Measurements from ENCODE around the gene SMC6. TPM values are rescaled to one million over a fixed set of nuclear protein-coding genes. Genes with fewer than 3 reads are reported as not detected.

The SMC6 gene
- total and polyA plus RNA-seq, 7 experiments from 2014 or later = 7.9 to 35.6 (median 12.4) TPM

DNA sequence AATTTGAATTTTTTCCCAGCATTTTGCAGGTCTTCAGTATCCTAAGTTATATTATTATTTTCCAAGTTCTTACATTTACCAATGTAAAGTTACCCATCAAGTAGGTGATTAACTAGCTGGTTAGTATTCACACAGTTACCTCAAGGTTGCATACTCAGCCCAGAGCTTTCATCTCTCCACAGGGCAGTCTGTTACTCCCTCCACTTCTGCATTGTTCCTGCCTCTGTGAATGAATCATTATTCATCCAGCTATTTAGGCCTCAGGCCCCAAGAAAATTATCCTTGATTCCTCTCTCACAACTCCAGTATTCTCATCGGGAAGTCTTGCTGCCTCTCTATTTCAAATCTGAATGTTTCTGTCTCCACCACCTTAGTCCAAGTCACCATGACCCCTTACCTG, 92.2 kb downstream of the SMC6 start:
- H3K4me1 ChIP-seq (ENCODE audit: control insufficient read depth in 2 of 2, insufficient read depth in 2 of 2, low read length in 2 of 2) = no peaks in the 10 kb centered on the region
- H3K4me1 Mint-ChIP-seq = peaks cover 0 to 18% (median 0%) of the 10 kb centered on the region in 7 donors
- POLR2A ChIA-PET = no interaction called here
- H3K27me3 ChIP-seq (ENCODE audit: control insufficient read depth in 2 of 2, insufficient read depth in 2 of 2, low read length in 2 of 2) = no peaks in the 10 kb centered on the region
- no peak overlapping the region for H3K4me3 ChIP-seq (ENCODE audit: low read length)
- no peak for ATAC-seq
- H3K9me3 ChIP-seq (ENCODE audit: control insufficient read depth in 2 of 3, low read length in 3 of 3) = no peaks in the 10 kb centered on the region
- peaks cover 4 to 42% (median 26%) of the 10 kb centered on the region in 5 donors for H3K36me3 Mint-ChIP-seq
- no peak overlapping the region for H3K27ac Mint-ChIP-seq
- H3K36me3 ChIP-seq (ENCODE audit: control insufficient read depth in 2 of 3, insufficient read depth in 3 of 3, low read length in 3 of 3) = peaks cover 0 to 8% (median 0%) of the 10 kb centered on the region in 3 experiments
- no peaks in the 10 kb centered on the region for H3K27me3 Mint-ChIP-seq
- no peak for DNase-seq
- intact Hi-C loops (cut with micrococcal nuclease) = no loop called here
- CTCF ChIA-PET = interaction anchor here (1.6 kb wide), 1 partner anchor 10 kb away, joined by 3 read pairs; no protein-coding TSS in a partner anchor
- no peak overlapping the region for H3K27ac ChIP-seq (ENCODE audit: low read depth, low read length)
- H3K9me3 Mint-ChIP-seq = no peaks in the 10 kb centered on the region
- H3K4me3 Mint-ChIP-seq = no peak overlapping the region

DNA sequence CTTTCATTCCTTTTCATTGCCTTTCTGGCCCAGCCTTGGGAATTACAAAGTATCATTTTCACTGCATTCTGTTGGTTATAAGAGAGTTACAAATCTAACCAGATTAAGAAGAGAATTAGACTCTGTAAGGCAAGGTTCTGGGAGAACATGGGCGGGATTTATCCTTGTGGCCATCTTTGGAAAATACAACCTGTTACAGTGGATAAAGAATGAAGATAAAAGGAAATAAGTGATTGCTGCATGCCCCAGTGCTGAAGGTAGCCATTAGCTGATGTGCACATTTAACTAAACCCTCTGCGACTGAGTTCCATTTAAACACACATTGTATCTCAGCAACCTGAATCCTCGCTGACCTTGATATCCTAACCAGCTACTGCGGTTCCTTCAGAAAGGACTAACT, 93.4 kb downstream of the SMC6 start:
- no peak overlapping the region for H3K27ac Mint-ChIP-seq
- Histone ChIP-seq H3K4me3 (ENCODE audit: low read length) (no peak overlapping the region), H3K27me3 (ENCODE audit: control insufficient read depth in 2 of 2, insufficient read depth in 2 of 2, low read length in 2 of 2) (no peaks in the 10 kb centered on the region), H3K36me3 (ENCODE audit: control insufficient read depth in 2 of 3, insufficient read depth in 3 of 3, low read length in 3 of 3) (peaks cover 0 to 5% (median 0%) of the 10 kb centered on the region in 3 experiments), H3K9me3 (ENCODE audit: control insufficient read depth in 2 of 3, low read length in 3 of 3) (no peaks in the 10 kb centered on the region), H3K27ac (ENCODE audit: low read depth, low read length) (no peak overlapping the region), H3K4me1 (ENCODE audit: control insufficient read depth in 2 of 2, insufficient read depth in 2 of 2, low read length in 2 of 2) (no peaks in the 10 kb centered on the region)
- CTCF ChIA-PET = interaction anchor here (0.9 kb wide), 1 partner anchor 14 kb away, joined by 4 read pairs; no protein-coding TSS in a partner anchor
- H3K4me1 Mint-ChIP-seq = peaks cover 0 to 18% (median 0%) of the 10 kb centered on the region in 7 donors
- DNase-seq (no peak), ATAC-seq (no peak)
- POLR2A ChIA-PET = no interaction called here
- peaks cover 4 to 34% (median 18%) of the 10 kb centered on the region in 5 donors for H3K36me3 Mint-ChIP-seq
- no peaks in the 10 kb centered on the region for H3K27me3 Mint-ChIP-seq
- H3K4me3 Mint-ChIP-seq = no peak overlapping the region
- no peaks in the 10 kb centered on the region for H3K9me3 Mint-ChIP-seq
- intact Hi-C loops (cut with micrococcal nuclease) = no loop called here

DNA sequence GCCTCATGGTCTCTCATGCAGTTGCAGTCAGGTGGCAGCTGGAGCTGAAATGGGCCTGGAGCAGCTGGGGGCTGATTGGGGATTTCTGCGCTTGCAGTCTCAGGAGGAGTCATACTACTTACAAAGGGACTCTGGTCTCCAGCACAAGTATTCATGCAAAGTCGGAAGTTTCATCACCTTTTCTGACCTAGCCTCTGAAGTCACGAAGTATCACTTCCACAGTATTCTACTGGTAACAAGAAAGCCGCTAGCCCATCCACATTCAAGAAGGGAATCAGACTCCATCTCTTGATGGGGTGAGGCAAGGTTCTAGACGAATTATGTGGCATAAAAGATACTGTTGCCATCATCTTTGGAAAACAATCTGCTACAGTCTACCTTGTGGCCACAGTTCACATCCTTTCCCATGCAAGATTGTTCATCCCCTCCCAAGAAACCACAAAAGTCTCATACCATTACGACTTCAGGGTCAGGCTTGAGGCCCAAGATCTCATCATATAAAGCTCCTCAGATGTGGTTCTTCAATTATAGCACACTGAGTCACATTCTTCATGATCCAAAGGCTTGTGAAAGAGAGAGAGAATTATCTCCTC, 95.3 kb downstream of the SMC6 start:
- intact Hi-C loops (cut with micrococcal nuclease) = no loop called here
- no peak overlapping the region for H3K4me3 Mint-ChIP-seq
- POLR2A ChIA-PET = no interaction called here

DNA sequence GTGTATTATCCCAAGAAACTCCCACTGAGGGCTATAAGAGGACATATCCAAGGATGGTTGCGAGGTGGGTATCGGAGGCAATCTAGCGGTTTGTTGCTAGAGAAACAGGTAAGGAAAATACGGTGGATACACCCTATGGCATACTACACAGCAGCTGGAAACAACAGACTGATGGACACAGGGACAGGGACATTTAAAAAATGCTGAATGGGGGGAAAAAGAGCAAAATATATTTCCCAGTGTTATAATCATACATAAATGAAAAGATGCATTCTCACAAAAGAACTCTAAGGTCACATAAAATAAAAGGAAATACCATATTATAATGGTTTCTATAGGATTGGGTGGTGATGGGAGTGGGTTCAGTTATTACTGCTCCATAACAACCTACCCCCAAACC, 95.9 kb downstream of the SMC6 start:
- Mint-ChIP-seq H3K9me3 (no peaks in the 10 kb centered on the region), H3K27ac (no peak overlapping the region), H3K27me3 (no peaks in the 10 kb centered on the region), H3K36me3 (peaks cover 0 to 17% (median 8%) of the 10 kb centered on the region in 5 donors), H3K4me1 (peaks cover 0 to 18% (median 0%) of the 10 kb centered on the region in 7 donors), H3K4me3 (no peak overlapping the region)
- Histone ChIP-seq H3K27me3 (ENCODE audit: control insufficient read depth in 2 of 2, insufficient read depth in 2 of 2, low read length in 2 of 2) (no peaks in the 10 kb centered on the region), H3K4me1 (ENCODE audit: control insufficient read depth in 2 of 2, insufficient read depth in 2 of 2, low read length in 2 of 2) (no peaks in the 10 kb centered on the region), H3K4me3 (ENCODE audit: low read length) (no peak overlapping the region), H3K9me3 (ENCODE audit: control insufficient read depth in 2 of 3, low read length in 3 of 3) (no peaks in the 10 kb centered on the region), H3K27ac (ENCODE audit: low read depth, low read length) (no peak overlapping the region), H3K36me3 (ENCODE audit: control insufficient read depth in 2 of 3, insufficient read depth in 3 of 3, low read length in 3 of 3) (no peaks in the 10 kb centered on the region)
- POLR2A ChIA-PET = no interaction called here
- intact Hi-C loops (cut with micrococcal nuclease) = no loop called here
- CTCF ChIA-PET = no interaction called here
- ATAC-seq (no peak), DNase-seq (no peak)

More for the DNA sequence above, 95.3 kb downstream of the SMC6 start:
- Histone ChIP-seq H3K4me1 (ENCODE audit: control insufficient read depth in 2 of 2, insufficient read depth in 2 of 2, low read length in 2 of 2) (no peaks in the 10 kb centered on the region), H3K4me3 (ENCODE audit: low read length) (no peak overlapping the region), H3K27ac (ENCODE audit: low read depth, low read length) (no peak overlapping the region), H3K9me3 (ENCODE audit: control insufficient read depth in 2 of 3, low read length in 3 of 3) (no peaks in the 10 kb centered on the region), H3K27me3 (ENCODE audit: control insufficient read depth in 2 of 2, insufficient read depth in 2 of 2, low read length in 2 of 2) (no peaks in the 10 kb centered on the region), H3K36me3 (ENCODE audit: control insufficient read depth in 2 of 3, insufficient read depth in 3 of 3, low read length in 3 of 3) (no peaks in the 10 kb centered on the region)
- Mint-ChIP-seq H3K4me1 (peaks cover 0 to 18% (median 0%) of the 10 kb centered on the region in 7 donors), H3K27me3 (no peaks in the 10 kb centered on the region), H3K9me3 (no peaks in the 10 kb centered on the region), H3K36me3 (peaks cover 4 to 22% (median 11%) of the 10 kb centered on the region in 5 donors), H3K27ac (no peak overlapping the region)
- ATAC-seq (peak; percentile 14), DNase-seq (no peak)
- CTCF ChIA-PET = no interaction called here

DNA sequence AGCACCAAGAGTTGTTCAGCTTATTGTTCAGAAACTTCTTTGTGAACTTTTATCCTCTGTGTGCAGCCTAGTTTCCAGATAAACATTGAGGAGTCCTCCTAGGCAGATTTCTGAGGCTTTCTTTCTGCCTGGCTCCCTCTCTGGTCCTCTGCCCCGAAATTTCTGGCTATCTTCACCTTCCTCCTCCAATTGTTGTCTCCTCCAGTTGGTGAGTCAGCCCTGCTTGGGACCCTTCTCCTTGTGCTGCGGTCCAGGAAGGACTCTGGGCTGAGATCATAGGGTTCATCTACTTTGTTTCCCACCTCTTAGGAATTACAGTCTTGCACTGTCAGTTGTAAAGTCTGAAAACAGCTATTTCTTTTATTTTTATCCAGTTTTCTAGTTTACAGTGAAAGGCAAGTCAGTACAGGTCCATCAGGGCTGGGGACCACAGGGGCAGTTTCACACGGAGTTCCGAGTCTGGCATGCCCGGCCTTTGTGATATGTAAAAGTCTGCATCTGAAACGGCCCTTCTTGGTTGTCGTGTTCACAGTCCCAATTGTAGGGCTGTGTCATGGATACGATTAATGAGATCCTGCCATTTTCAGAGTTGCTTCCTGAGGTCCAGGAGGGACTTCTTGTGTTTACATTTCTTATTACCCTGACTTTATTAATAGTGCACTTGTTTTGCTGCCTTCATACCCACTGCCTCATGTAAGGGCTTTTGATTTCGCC, 100.8 kb downstream of the SMC6 start:
- Histone ChIP-seq H3K27ac (ENCODE audit: low read depth, low read length) (no peak overlapping the region), H3K4me3 (ENCODE audit: low read length) (no peak overlapping the region), H3K27me3 (ENCODE audit: control insufficient read depth in 2 of 2, insufficient read depth in 2 of 2, low read length in 2 of 2) (no peaks in the 10 kb centered on the region), H3K36me3 (ENCODE audit: control insufficient read depth in 2 of 3, insufficient read depth in 3 of 3, low read length in 3 of 3) (no peaks in the 10 kb centered on the region), H3K4me1 (ENCODE audit: control insufficient read depth in 2 of 2, insufficient read depth in 2 of 2, low read length in 2 of 2) (no peaks in the 10 kb centered on the region), H3K9me3 (ENCODE audit: control insufficient read depth in 2 of 3, low read length in 3 of 3) (no peaks in the 10 kb centered on the region)
- Mint-ChIP-seq H3K27me3 (no peaks in the 10 kb centered on the region), H3K27ac (no peak overlapping the region), H3K36me3 (peaks cover 0 to 3% (median 0%) of the 10 kb centered on the region in 5 donors), H3K4me3 (no peak overlapping the region), H3K4me1 (peaks cover 0 to 3% (median 0%) of the 10 kb centered on the region in 7 donors), H3K9me3 (no peaks in the 10 kb centered on the region)
- intact Hi-C loops (cut with micrococcal nuclease) = no loop called here
- POLR2A ChIA-PET = no interaction called here
- no peak for DNase-seq
- ATAC-seq = no peak
- CTCF ChIA-PET = no interaction called here

DNA sequence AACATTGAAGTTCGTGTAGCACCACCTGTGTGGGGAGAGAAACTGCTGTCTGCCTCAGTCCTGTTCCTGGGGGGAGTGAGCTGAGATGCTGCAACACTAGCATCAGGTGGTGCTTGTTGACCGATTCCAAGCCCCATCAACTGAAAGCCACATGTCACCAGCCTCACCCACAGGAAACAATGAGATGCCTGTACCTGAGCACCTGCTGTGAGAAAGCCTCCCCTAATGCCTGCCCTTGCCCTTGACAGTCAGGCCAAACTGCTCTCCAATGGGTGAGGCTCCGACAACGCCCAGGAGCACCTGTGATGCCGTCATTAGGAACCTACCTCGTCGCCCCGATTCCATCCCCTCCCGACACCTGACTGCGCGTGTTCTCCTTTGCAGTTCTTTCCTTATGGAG, 104.6 kb downstream of the SMC6 start:
- Histone ChIP-seq H3K4me3 (ENCODE audit: low read length) (no peak overlapping the region), H3K9me3 (ENCODE audit: control insufficient read depth in 2 of 3, low read length in 3 of 3) (no peaks in the 10 kb centered on the region), H3K36me3 (ENCODE audit: control insufficient read depth in 2 of 3, insufficient read depth in 3 of 3, low read length in 3 of 3) (no peaks in the 10 kb centered on the region), H3K27me3 (ENCODE audit: control insufficient read depth in 2 of 2, insufficient read depth in 2 of 2, low read length in 2 of 2) (no peaks in the 10 kb centered on the region), H3K4me1 (ENCODE audit: control insufficient read depth in 2 of 2, insufficient read depth in 2 of 2, low read length in 2 of 2) (no peaks in the 10 kb centered on the region), H3K27ac (ENCODE audit: low read depth, low read length) (no peak overlapping the region)
- DNase-seq (no peak), ATAC-seq (no peak)
- Mint-ChIP-seq H3K4me1 (peaks cover 0 to 6% (median 0%) of the 10 kb centered on the region in 7 donors), H3K36me3 (no peaks in the 10 kb centered on the region), H3K4me3 (no peak overlapping the region), H3K9me3 (no peaks in the 10 kb centered on the region), H3K27ac (no peak overlapping the region), H3K27me3 (no peaks in the 10 kb centered on the region)
- POLR2A ChIA-PET = no interaction called here
- CTCF ChIA-PET = no interaction called here
- intact Hi-C loops (cut with micrococcal nuclease) = no loop called here

DNA sequence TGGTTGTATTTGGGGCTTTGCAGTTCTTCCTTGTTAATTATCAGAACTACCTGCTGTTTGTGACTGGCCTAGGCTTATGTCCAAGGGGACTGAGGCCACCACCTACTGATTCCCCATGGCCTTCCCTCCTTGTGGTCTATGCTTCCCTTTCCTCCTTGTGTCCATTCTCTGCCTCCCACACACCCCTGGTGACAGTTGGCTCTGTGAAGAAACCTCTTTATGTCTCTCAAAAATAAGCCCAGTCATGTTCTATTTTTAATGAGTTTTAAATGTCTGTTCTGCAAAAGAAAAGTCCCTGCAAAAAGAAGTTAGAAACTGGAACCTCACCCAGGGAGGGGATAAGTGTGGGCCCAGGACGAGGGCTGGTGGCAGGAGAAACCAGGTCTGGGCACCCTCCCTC, 105.0 kb downstream of the SMC6 start:
- DNase-seq (no peak), ATAC-seq (no peak)
- H3K4me1 Mint-ChIP-seq = peaks cover 0 to 6% (median 0%) of the 10 kb centered on the region in 7 donors
- H3K9me3 Mint-ChIP-seq = no peaks in the 10 kb centered on the region
- no peak overlapping the region for H3K27ac Mint-ChIP-seq
- H3K4me1 ChIP-seq (ENCODE audit: control insufficient read depth in 2 of 2, insufficient read depth in 2 of 2, low read length in 2 of 2) = no peaks in the 10 kb centered on the region
- ChIA-PET POLR2A (no interaction called here), CTCF (no interaction called here)
- no peaks in the 10 kb centered on the region for H3K36me3 ChIP-seq (ENCODE audit: control insufficient read depth in 2 of 3, insufficient read depth in 3 of 3, low read length in 3 of 3)
- no peaks in the 10 kb centered on the region for H3K9me3 ChIP-seq (ENCODE audit: control insufficient read depth in 2 of 3, low read length in 3 of 3)
- H3K4me3 ChIP-seq (ENCODE audit: low read length) = no peak overlapping the region
- H3K27me3 Mint-ChIP-seq = no peaks in the 10 kb centered on the region
- H3K4me3 Mint-ChIP-seq = no peak overlapping the region
- intact Hi-C loops (cut with micrococcal nuclease) = no loop called here
- H3K27ac ChIP-seq (ENCODE audit: low read depth, low read length) = no peak overlapping the region
- no peaks in the 10 kb centered on the region for H3K36me3 Mint-ChIP-seq
- H3K27me3 ChIP-seq (ENCODE audit: control insufficient read depth in 2 of 2, insufficient read depth in 2 of 2, low read length in 2 of 2) = no peaks in the 10 kb centered on the region
